NCI-H524 treated with DMSO at 0.1 percent for 48 hours (cell line): ENCODE results near the gene SLC6A11.

Experiments
- DNase-seq: peaks from one replicate; lab custom pipeline; 2025; lab: John Stamatoyannopoulos, UW

The SLC6A11 gene

GRCh38 chr3:10888518-10889090 is 72.6 kb downstream of the SLC6A11 start:
- DNase-seq, result no peak

- no peak for DNase-seq
These were observed 73.4 kb downstream of the SLC6A11 start for GRCh38 chr3:10889206-10889960.

- DNase-seq, result no peak
These were observed 74.6 kb downstream of the SLC6A11 start for GRCh38 chr3:10890665-10891064.

GRCh38 chr3:10892622-10893021 is 76.6 kb downstream of the SLC6A11 start:
- DNase-seq, result no peak

- no peak for DNase-seq
These were observed 85.4 kb downstream of the SLC6A11 start for GRCh38 chr3:10901296-10901945.

GRCh38 chr3:10907262-10907661 is 91.2 kb downstream of the SLC6A11 start:
- DNase-seq, result no peak

- DNase-seq, result no peak
These were observed 94.3 kb downstream of the SLC6A11 start for GRCh38 chr3:10910367-10910766.

- no peak for DNase-seq
These were observed 95.4 kb downstream of the SLC6A11 start for GRCh38 chr3:10911350-10912002.

GRCh38 chr3:10912786-10913185 is 96.8 kb downstream of the SLC6A11 start:
- DNase-seq, result no peak

- DNase-seq, result no peak
These were observed 99.3 kb downstream of the SLC6A11 start for GRCh38 chr3:10915376-10915775.

GRCh38 chr3:10917176-10917575 is 101.1 kb downstream of the SLC6A11 start:
- no peak for DNase-seq

- no peak for DNase-seq
These were observed 102.0 kb downstream of the SLC6A11 start for GRCh38 chr3:10918011-10918410.

GRCh38 chr3:10919636-10920035 is 103.6 kb downstream of the SLC6A11 start:
- no peak for DNase-seq

GRCh38 chr3:10925436-10926255 is 109.6 kb downstream of the SLC6A11 start:
- no peak for DNase-seq

GRCh38 chr3:10926256-10926810 is 110.3 kb downstream of the SLC6A11 start:
- no peak for DNase-seq

- no peak for DNase-seq
These were observed 110.9 kb downstream of the SLC6A11 start for GRCh38 chr3:10926811-10927521.

- DNase-seq, result no peak
These were observed 111.5 kb downstream of the SLC6A11 start for GRCh38 chr3:10927551-10927950.

GRCh38 chr3:10928407-10928960 is 112.5 kb downstream of the SLC6A11 start:
- DNase-seq, result no peak

GRCh38 chr3:10928961-10929471 is 113.0 kb downstream of the SLC6A11 start:
- DNase-seq, result no peak

GRCh38 chr3:10929978-10930665 is 114.1 kb downstream of the SLC6A11 start:
- no peak for DNase-seq
